ENCODE measurements around the gene DOP1A.

Gene DOP1A

GRCh38 chr6:83113258-83113657 is 45.8 kb downstream of the DOP1A start:
- DNase-seq (ENCODE audit: insufficient read length, low spot score) (no peak), FAIRE-seq (no peak)
- TF ChIP-seq TAF1 (IDR thresholded peaks at IDR 0.05; ENCODE audit: low read depth, low read length), result no peak
- TF ChIP-seq SPI1 (IDR thresholded peaks at IDR 0.05; ENCODE audit: low read depth, low read length), result no peak

GRCh38 chr6:83114164-83114563 is 46.7 kb downstream of the DOP1A start:
- FAIRE-seq (no peak), DNase-seq (ENCODE audit: insufficient read length, low spot score) (no peak)
- TF ChIP-seq TAF1 (IDR thresholded peaks at IDR 0.05; ENCODE audit: low read depth, low read length) (no peak), POLR2AphosphoS5 (IDR thresholded peaks at IDR 0.05; ENCODE audit: low read depth, low read length) (no peak), POLR2A (IDR thresholded peaks at IDR 0.05; ENCODE audit: low read depth, low read length) (no peak), POU2F2 (IDR thresholded peaks at IDR 0.05; ENCODE audit: low read depth, low read length) (no peak), SPI1 (IDR thresholded peaks at IDR 0.05; ENCODE audit: low read depth, low read length) (no peak), PAX5 (IDR thresholded peaks at IDR 0.05; ENCODE audit: insufficient read depth, low read length, severe bottlenecking) (no peak)

GRCh38 chr6:83117802-83118201 is 50.3 kb downstream of the DOP1A start:
- TF ChIP-seq POLR2A (IDR thresholded peaks at IDR 0.05; ENCODE audit: low read depth, low read length) (no peak), PAX5 (IDR thresholded peaks at IDR 0.05; ENCODE audit: insufficient read depth, low read length, severe bottlenecking) (no peak), TAF1 (IDR thresholded peaks at IDR 0.05; ENCODE audit: low read depth, low read length) (no peak), POU2F2 (IDR thresholded peaks at IDR 0.05; ENCODE audit: low read depth, low read length) (no peak), SPI1 (IDR thresholded peaks at IDR 0.05; ENCODE audit: low read depth, low read length) (no peak), POLR2AphosphoS5 (IDR thresholded peaks at IDR 0.05; ENCODE audit: low read depth, low read length) (no peak)
- no peak for DNase-seq (ENCODE audit: insufficient read length, low spot score)
- FAIRE-seq, result no peak

- DNase-seq (ENCODE audit: insufficient read length, low spot score), result no peak
- FAIRE-seq, result no peak
- TF ChIP-seq POLR2A (IDR thresholded peaks at IDR 0.05; ENCODE audit: low read depth, low read length) (no peak), SPI1 (IDR thresholded peaks at IDR 0.05; ENCODE audit: low read depth, low read length) (no peak), POLR2AphosphoS5 (IDR thresholded peaks at IDR 0.05; ENCODE audit: low read depth, low read length) (no peak), TAF1 (IDR thresholded peaks at IDR 0.05; ENCODE audit: low read depth, low read length) (no peak), POU2F2 (IDR thresholded peaks at IDR 0.05; ENCODE audit: low read depth, low read length) (no peak), PAX5 (IDR thresholded peaks at IDR 0.05; ENCODE audit: insufficient read depth, low read length, severe bottlenecking) (no peak)
These were observed 52.4 kb downstream of the DOP1A start for GRCh38 chr6:83119742-83120300.

GRCh38 chr6:83124553-83124952 is 57.1 kb downstream of the DOP1A start:
- no peak for DNase-seq (ENCODE audit: insufficient read length, low spot score)
- no peak for FAIRE-seq
- TF ChIP-seq POU2F2 (IDR thresholded peaks at IDR 0.05; ENCODE audit: low read depth, low read length), result no peak
- no peak for TF ChIP-seq SPI1 (IDR thresholded peaks at IDR 0.05; ENCODE audit: low read depth, low read length)
- TF ChIP-seq TAF1 (IDR thresholded peaks at IDR 0.05; ENCODE audit: low read depth, low read length), result no peak
- no peak for TF ChIP-seq PAX5 (IDR thresholded peaks at IDR 0.05; ENCODE audit: insufficient read depth, low read length, severe bottlenecking)
- no peak for TF ChIP-seq POLR2A (IDR thresholded peaks at IDR 0.05; ENCODE audit: low read depth, low read length)
- TF ChIP-seq POLR2AphosphoS5 (IDR thresholded peaks at IDR 0.05; ENCODE audit: low read depth, low read length), result no peak

GRCh38 chr6:83125425-83125824 is 58.0 kb downstream of the DOP1A start:
- FAIRE-seq (no peak), DNase-seq (ENCODE audit: insufficient read length, low spot score) (no peak)
- TF ChIP-seq POLR2A (IDR thresholded peaks at IDR 0.05; ENCODE audit: low read depth, low read length), result no peak
- no peak for TF ChIP-seq POU2F2 (IDR thresholded peaks at IDR 0.05; ENCODE audit: low read depth, low read length)
- TF ChIP-seq TAF1 (IDR thresholded peaks at IDR 0.05; ENCODE audit: low read depth, low read length), result no peak
- TF ChIP-seq PAX5 (IDR thresholded peaks at IDR 0.05; ENCODE audit: insufficient read depth, low read length, severe bottlenecking), result no peak
- no peak for TF ChIP-seq POLR2AphosphoS5 (IDR thresholded peaks at IDR 0.05; ENCODE audit: low read depth, low read length)
- TF ChIP-seq SPI1 (IDR thresholded peaks at IDR 0.05; ENCODE audit: low read depth, low read length), result no peak

GRCh38 chr6:83126223-83126622 is 58.8 kb downstream of the DOP1A start:
- no peak for FAIRE-seq
- TF ChIP-seq TAF1 (IDR thresholded peaks at IDR 0.05; ENCODE audit: low read depth, low read length) (no peak), POLR2AphosphoS5 (IDR thresholded peaks at IDR 0.05; ENCODE audit: low read depth, low read length) (no peak), PAX5 (IDR thresholded peaks at IDR 0.05; ENCODE audit: insufficient read depth, low read length, severe bottlenecking) (no peak), POLR2A (IDR thresholded peaks at IDR 0.05; ENCODE audit: low read depth, low read length) (no peak), POU2F2 (IDR thresholded peaks at IDR 0.05; ENCODE audit: low read depth, low read length) (no peak), SPI1 (IDR thresholded peaks at IDR 0.05; ENCODE audit: low read depth, low read length) (no peak)
- no peak for DNase-seq (ENCODE audit: insufficient read length, low spot score)

- TF ChIP-seq POLR2AphosphoS5 (IDR thresholded peaks at IDR 0.05; ENCODE audit: low read depth, low read length), result no peak
- TF ChIP-seq POU2F2 (IDR thresholded peaks at IDR 0.05; ENCODE audit: low read depth, low read length), result no peak
- no peak for TF ChIP-seq POLR2A (IDR thresholded peaks at IDR 0.05; ENCODE audit: low read depth, low read length)
- TF ChIP-seq PAX5 (IDR thresholded peaks at IDR 0.05; ENCODE audit: insufficient read depth, low read length, severe bottlenecking), result no peak
- no peak for TF ChIP-seq TAF1 (IDR thresholded peaks at IDR 0.05; ENCODE audit: low read depth, low read length)
- TF ChIP-seq SPI1 (IDR thresholded peaks at IDR 0.05; ENCODE audit: low read depth, low read length), result no peak
- FAIRE-seq (no peak), DNase-seq (ENCODE audit: insufficient read length, low spot score) (no peak)
These were observed 59.3 kb downstream of the DOP1A start for GRCh38 chr6:83126807-83127206.

- TF ChIP-seq TAF1 (IDR thresholded peaks at IDR 0.05; ENCODE audit: low read depth, low read length) (no peak), POLR2A (IDR thresholded peaks at IDR 0.05; ENCODE audit: low read depth, low read length) (no peak), POU2F2 (IDR thresholded peaks at IDR 0.05; ENCODE audit: low read depth, low read length) (no peak), SPI1 (IDR thresholded peaks at IDR 0.05; ENCODE audit: low read depth, low read length) (no peak), PAX5 (IDR thresholded peaks at IDR 0.05; ENCODE audit: insufficient read depth, low read length, severe bottlenecking) (no peak), POLR2AphosphoS5 (IDR thresholded peaks at IDR 0.05; ENCODE audit: low read depth, low read length) (no peak)
- FAIRE-seq, result no peak
- DNase-seq (ENCODE audit: insufficient read length, low spot score), result no peak
These were observed 59.8 kb downstream of the DOP1A start for GRCh38 chr6:83127258-83127657.

- DNase-seq (ENCODE audit: insufficient read length, low spot score) (no peak), FAIRE-seq (no peak)
- TF ChIP-seq TAF1 (IDR thresholded peaks at IDR 0.05; ENCODE audit: low read depth, low read length) (no peak), PAX5 (IDR thresholded peaks at IDR 0.05; ENCODE audit: insufficient read depth, low read length, severe bottlenecking) (no peak), SPI1 (IDR thresholded peaks at IDR 0.05; ENCODE audit: low read depth, low read length) (no peak), POLR2A (IDR thresholded peaks at IDR 0.05; ENCODE audit: low read depth, low read length) (no peak), POLR2AphosphoS5 (IDR thresholded peaks at IDR 0.05; ENCODE audit: low read depth, low read length) (no peak), POU2F2 (IDR thresholded peaks at IDR 0.05; ENCODE audit: low read depth, low read length) (no peak)
These were observed 60.5 kb downstream of the DOP1A start for GRCh38 chr6:83127976-83128375.
